ENCODE data around the gene CTDSP1. TPM values are rescaled to one million over a fixed set of nuclear protein-coding genes. Genes with fewer than 3 reads are reported as not detected.

The CTDSP1 gene
- total and polyA plus RNA-seq, 2 donors (not counting 1 experiment from before 2014, with no cell fraction given): 99.8 to 207 TPM

DNA sequence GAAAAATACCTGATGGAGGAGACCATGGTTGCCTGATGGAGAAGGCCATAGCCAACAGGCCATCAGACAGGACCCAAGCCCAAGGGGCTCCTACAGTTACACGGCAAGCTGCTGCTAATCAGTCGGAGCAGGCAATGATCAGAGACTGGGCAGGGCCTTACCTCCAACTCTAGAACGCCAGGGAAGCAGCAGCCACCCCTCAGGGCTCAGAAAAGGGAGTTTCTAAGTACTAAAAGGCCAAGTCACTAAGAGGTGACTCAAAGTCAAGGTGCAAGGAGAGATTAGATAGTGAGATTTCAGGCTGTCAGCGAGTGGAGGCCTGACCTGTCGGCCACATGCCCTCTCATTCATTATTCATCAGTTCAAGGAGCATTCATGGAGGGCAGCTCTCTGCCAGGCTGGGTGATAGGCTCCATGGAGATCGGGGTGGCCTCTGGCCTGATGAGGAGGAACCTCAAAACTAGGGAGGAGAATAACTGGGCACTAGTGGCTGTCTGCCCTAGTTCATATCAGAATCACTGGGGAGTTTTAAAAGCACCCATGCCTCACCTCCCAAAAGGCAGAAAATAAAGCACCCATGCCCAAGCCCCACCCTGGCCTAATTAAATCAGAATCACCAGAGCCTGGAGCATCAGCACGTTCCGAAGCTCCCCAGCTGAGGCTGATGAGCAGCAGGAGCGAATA is 22.9 kb downstream of the CTDSP1 start:
- POLR2A ChIA-PET: no interaction called here
- CTCF ChIA-PET: no interaction called here

DNA sequence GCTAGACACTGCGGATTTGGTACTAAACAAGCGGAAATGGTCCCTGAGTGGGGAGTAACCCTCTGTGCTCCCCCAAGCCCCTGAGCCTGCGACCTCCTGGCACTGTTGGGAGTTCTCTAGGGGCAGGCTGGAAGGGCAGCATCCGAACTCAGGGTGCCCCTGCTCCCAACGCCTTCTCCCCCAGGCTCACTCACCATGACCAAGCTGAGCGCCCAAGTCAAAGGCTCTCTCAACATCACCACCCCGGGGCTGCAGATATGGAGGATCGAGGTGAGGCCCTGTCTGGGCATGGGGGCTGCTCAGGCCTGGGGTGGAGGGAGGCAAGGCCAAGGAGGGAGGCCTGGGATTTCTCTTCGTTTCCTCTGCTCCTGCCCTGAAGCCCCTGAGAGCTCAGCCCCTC is 23.9 kb downstream of the CTDSP1 start:
- no peaks in the 10 kb centered on the region for H3K9me3 ChIP-seq (ENCODE audit: control extremely low read depth in 1 of 3, control insufficient read depth in 2 of 3, insufficient read depth in 1 of 3, low read length in 2 of 3)
- no peak overlapping the region for H3K4me2 ChIP-seq (replicated peaks; ENCODE audit: low read depth, low read length, poor library complexity, severe bottlenecking)
- H3K4me3 ChIP-seq (ENCODE audit: control extremely low read depth in 1 of 5, extremely low read depth in 1 of 5, insufficient read depth in 1 of 5, low read depth in 2 of 5, low read length in 4 of 5): no peak overlapping the region
- ATAC-seq (ENCODE audit: low read depth): no peak
- no peak overlapping the region for H3K9ac ChIP-seq (ENCODE audit: low read length)
- Mint-ChIP-seq H3K4me1 (no peaks in the 10 kb centered on the region), H3K27ac (no peak overlapping the region), H3K9me3 (ENCODE audit: insufficient read depth) (no peaks in the 10 kb centered on the region), H3K4me3 (no peak overlapping the region), H3K27me3 (no peaks in the 10 kb centered on the region)
- H3K79me2 ChIP-seq (ENCODE audit: control insufficient read depth, insufficient read depth, low read length): no peaks in the 10 kb centered on the region
- TF ChIP-seq, protein P1, sequence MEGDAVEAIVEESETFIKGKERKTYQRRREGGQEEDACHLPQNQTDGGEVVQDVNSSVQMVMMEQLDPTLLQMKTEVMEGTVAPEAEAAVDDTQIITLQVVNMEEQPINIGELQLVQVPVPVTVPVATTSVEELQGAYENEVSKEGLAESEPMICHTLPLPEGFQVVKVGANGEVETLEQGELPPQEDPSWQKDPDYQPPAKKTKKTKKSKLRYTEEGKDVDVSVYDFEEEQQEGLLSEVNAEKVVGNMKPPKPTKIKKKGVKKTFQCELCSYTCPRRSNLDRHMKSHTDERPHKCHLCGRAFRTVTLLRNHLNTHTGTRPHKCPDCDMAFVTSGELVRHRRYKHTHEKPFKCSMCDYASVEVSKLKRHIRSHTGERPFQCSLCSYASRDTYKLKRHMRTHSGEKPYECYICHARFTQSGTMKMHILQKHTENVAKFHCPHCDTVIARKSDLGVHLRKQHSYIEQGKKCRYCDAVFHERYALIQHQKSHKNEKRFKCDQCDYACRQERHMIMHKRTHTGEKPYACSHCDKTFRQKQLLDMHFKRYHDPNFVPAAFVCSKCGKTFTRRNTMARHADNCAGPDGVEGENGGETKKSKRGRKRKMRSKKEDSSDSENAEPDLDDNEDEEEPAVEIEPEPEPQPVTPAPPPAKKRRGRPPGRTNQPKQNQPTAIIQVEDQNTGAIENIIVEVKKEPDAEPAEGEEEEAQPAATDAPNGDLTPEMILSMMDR (IDR thresholded peaks at IDR 0.05): no peak
- no peak for TF ChIP-seq EZH2 (IDR thresholded peaks at IDR 0.05; ENCODE audit: borderline replicate concordance, insufficient read depth, low read depth, low read length, poor library complexity, severe bottlenecking)
- no peaks in the 10 kb centered on the region for H3K36me3 ChIP-seq (replicated peaks in 1 of 2; ENCODE audit: control extremely low read depth in 1 of 2, control insufficient read depth in 1 of 2, extremely low read depth in 1 of 2, insufficient read depth in 2 of 2, low read length in 1 of 2)
- H3K27me3 ChIP-seq (replicated peaks in 1 of 4; ENCODE audit: control extremely low read depth in 1 of 4, control insufficient read depth in 3 of 4, insufficient read depth in 4 of 4, low read length in 3 of 4): no peaks in the 10 kb centered on the region
- CTCF ChIA-PET: no interaction called here
- H3K27ac ChIP-seq (ENCODE audit: low read length in 2 of 2): no peak overlapping the region
- POLR2A ChIA-PET: no interaction called here
- no peaks in the 10 kb centered on the region for H4K20me1 ChIP-seq (ENCODE audit: control insufficient read depth, insufficient read depth, low read length, poor library complexity, severe bottlenecking)
- intact Hi-C loops (cut with micrococcal nuclease): no loop called here
- DNase-seq: no peak
- no peak overlapping the region for H2AFZ ChIP-seq (ENCODE audit: insufficient read depth, low read depth, low read length, poor library complexity, severe bottlenecking)
- no peaks in the 10 kb centered on the region for H3K4me1 ChIP-seq (ENCODE audit: control insufficient read depth in 2 of 2, insufficient read depth in 2 of 2, low read length in 2 of 2)
- WGBS (ENCODE audit: insufficient coverage): 89% methylated on average over 5 of the region's 9 CpGs

More for the DNA sequence above, 22.9 kb downstream of the CTDSP1 start:
- Histone ChIP-seq H3K36me3 (replicated peaks in 1 of 2; ENCODE audit: control extremely low read depth in 1 of 2, control insufficient read depth in 1 of 2, extremely low read depth in 1 of 2, insufficient read depth in 2 of 2, low read length in 1 of 2) (no peaks in the 10 kb centered on the region), H3K9ac (ENCODE audit: low read length) (no peak overlapping the region), H2AFZ (ENCODE audit: insufficient read depth, low read depth, low read length, poor library complexity, severe bottlenecking) (no peak overlapping the region), H3K9me3 (ENCODE audit: control extremely low read depth in 1 of 3, control insufficient read depth in 2 of 3, insufficient read depth in 1 of 3, low read length in 2 of 3) (no peaks in the 10 kb centered on the region), H3K27me3 (replicated peaks in 1 of 4; ENCODE audit: control extremely low read depth in 1 of 4, control insufficient read depth in 3 of 4, insufficient read depth in 4 of 4, low read length in 3 of 4) (no peaks in the 10 kb centered on the region), H4K20me1 (ENCODE audit: control insufficient read depth, insufficient read depth, low read length, poor library complexity, severe bottlenecking) (no peaks in the 10 kb centered on the region), H3K79me2 (ENCODE audit: control insufficient read depth, insufficient read depth, low read length) (no peaks in the 10 kb centered on the region), H3K4me3 (ENCODE audit: control extremely low read depth in 1 of 5, extremely low read depth in 1 of 5, insufficient read depth in 1 of 5, low read depth in 2 of 5, low read length in 4 of 5) (no peak overlapping the region), H3K4me2 (replicated peaks; ENCODE audit: low read depth, low read length, poor library complexity, severe bottlenecking) (no peak overlapping the region), H3K27ac (ENCODE audit: low read length in 2 of 2) (no peak overlapping the region), H3K4me1 (ENCODE audit: control insufficient read depth in 2 of 2, insufficient read depth in 2 of 2, low read length in 2 of 2) (no peaks in the 10 kb centered on the region)
- Mint-ChIP-seq H3K27ac (no peak overlapping the region), H3K4me3 (no peak overlapping the region), H3K9me3 (ENCODE audit: insufficient read depth) (no peaks in the 10 kb centered on the region), H3K4me1 (no peaks in the 10 kb centered on the region), H3K27me3 (no peaks in the 10 kb centered on the region)
- ATAC-seq (ENCODE audit: low read depth) (no peak), DNase-seq (no peak)
- intact Hi-C loops (cut with micrococcal nuclease): no loop called here
- 85% methylated on average over 6 of the region's 9 CpGs for WGBS (ENCODE audit: insufficient coverage)
- TF ChIP-seq, protein P1 (IDR thresholded peaks at IDR 0.05): no peak
- TF ChIP-seq EZH2 (IDR thresholded peaks at IDR 0.05; ENCODE audit: borderline replicate concordance, insufficient read depth, low read depth, low read length, poor library complexity, severe bottlenecking): no peak

Measured in B cell (primary cell).